NK-92 (cell line): ENCODE results near the gene GREB1.

Source experiments
- DNase-seq: peaks from one replicate; lab custom pipeline; 2025; ENCODE audit not compliant: unreplicated experiment; lab: John Stamatoyannopoulos, UW

GREB1 gene

DNA sequence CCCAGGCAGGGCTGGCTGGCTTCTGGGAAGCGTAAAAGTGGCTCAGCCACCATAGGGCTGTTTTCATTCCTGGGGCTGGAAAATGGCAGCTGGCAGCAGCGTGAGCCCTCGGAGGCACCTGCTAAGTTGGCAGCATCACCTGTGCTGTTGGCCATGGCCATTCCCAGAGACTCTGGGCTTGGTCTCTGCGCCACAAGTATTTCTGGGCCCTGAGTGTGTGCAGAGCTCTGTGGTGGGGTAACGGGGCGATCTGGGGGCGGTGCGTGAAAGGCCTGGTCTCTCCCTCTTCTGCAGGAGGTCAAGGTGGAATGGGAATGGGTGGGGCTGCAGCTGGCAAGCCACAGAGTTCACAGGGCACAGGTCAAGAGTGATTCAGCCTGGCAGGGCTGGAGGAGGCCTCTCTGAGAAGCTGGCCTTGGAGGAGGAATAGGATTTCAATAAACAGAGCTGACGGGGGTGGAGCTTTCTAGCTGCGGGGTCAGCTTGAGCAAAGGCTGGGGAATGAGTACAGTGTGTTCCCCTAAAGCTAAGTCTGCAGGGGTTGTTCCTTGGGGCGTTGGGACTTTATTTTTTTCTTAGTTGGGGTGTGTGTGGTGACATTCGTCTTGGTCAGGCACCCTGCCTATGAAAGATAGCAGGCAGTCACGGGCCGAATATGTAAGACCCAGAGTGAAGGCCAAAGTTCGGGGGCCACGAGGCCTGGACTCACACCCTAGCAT lies 146.5 kb downstream of the GREB1 start:
- no peak for DNase-seq

GRCh38 chr2:11680901-11681721 lies 147.3 kb downstream of the GREB1 start:
- no peak for DNase-seq

GRCh38 chr2:11681722-11682589 lies 148.1 kb downstream of the GREB1 start:
- DNase-seq, result no peak

- no peak for DNase-seq
These were observed 148.7 kb downstream of the GREB1 start for GRCh38 chr2:11682590-11682915.

DNA sequence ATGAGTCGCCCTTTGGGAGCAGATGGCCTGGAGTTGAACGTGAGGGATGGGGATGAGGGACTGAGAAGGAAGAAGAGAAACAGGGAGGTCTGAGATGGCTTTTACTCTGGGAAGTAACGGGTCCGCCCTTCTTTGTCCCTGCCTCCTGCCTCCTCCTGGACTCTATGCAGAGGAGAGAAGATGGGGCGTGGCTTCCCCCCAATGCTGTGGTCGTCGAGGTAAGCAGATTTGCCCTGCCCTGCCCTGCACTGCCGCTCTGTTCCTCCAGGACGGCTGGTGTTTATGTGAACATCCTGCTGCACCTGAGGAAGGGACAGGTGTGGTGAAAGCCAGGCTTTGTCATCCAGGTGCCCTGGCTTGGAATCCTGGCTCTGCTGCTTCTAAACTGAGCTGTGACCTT lies 149.6 kb downstream of the GREB1 start:
- DNase-seq, result no peak

DNA sequence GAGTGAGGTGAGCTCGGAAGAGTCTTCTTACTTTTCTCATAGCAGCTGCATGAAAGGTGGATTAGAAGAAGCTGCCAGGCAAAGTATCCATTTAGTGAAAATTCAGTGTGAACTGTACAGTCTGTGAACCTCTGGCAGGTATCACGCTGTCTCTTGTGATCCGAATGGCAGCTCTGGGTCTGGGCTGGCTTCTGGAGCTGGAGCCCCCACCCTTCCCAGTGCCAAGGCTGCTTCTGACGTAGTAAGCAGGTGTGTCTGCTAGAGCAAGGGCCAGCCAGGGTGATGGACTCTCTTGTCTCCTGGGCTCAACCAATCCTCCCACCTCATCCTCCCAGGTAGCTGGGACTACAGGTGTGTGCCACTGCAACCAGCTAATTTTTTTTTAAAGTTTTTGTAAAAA lies 150.1 kb downstream of the GREB1 start:
- no peak for DNase-seq

DNA sequence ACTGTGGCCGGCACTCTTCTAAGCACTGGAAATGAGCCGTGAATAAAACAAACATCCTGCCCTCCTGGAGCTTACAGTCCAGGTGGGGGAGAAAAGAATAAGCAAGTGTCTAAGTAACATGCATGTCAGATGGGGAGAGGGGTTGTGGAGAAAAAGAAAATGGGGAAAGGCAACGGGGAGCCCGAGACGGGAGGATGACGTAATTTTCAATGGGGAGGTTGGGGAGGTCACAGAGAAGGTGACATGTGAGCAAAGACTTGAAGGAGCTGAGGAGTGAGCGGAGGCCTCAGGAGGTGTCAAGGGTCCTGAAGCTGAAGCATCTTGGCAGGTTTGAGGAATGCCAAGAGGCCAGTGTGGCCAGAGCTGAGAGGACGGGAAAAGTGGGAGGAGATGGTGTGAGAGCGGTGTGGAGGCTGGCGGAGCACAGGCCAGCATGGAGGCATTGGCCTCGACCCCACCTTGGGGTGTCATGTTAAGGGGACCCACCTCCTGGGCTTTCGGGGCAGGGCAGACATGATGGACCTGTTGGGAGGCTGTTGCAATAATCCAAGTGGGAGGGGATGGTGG lies 151.1 kb downstream of the GREB1 start:
- DNase-seq, result no peak

DNA sequence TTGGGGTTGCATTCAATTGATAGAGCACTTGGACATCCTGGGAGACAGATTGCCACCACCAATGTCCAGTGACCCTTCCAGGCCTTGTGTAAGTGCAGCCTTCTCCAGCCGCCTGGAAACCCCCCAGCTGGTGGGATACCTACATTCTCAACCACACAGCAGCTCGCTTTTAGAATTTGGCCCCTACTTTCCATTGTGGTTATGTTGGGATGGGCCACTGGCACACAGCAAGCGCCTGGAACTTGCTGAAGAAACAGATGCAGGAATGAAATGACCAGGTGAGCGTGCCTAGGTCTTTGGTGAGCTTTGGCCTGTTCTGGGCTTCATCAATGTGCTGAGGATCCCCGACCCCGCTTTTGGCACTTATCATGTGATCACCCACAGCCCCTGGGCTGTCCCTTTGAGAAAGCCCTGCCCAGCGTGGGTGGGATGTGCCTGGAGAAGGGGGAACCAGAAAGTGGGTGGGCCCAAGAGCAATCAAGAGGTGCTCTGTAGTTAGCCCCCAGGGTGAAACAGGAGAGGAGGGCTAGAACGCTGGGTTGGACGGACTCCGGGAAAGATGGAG lies 152.1 kb downstream of the GREB1 start:
- DNase-seq, result no peak

- no peak for DNase-seq
These were observed 153.9 kb downstream of the GREB1 start for GRCh38 chr2:11687736-11688135.

- no peak for DNase-seq
These were observed 154.6 kb downstream of the GREB1 start for GRCh38 chr2:11688222-11689069.

DNA sequence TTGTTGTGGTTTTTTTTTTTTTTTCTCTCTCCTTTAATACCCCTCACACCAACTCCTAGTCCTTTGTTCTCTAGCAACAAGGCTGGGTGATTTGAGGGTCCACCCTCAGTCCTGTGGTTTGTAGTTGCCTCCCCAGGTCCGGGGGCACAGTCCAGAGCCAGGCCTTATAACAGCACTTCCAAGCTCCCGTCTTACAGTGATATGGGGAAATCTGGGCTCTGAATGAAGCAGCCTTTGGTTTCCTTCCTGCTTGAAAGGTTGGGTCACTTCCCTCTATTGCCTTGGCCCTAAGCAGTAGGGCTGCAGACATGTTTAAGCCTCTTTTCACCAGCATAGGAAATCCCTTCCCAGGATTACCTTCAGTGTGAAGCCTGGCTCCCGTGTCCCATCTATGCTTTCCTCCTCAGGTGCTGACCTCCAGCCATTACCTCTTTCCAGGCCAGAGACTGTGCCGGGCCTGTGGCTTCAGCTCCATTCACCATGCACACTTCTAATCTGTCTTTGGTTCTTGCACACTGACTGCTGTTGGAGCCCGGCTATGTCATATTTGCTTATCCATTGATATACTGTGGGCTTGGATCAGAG lies 157.3 kb downstream of the GREB1 start:
- no peak for DNase-seq
